Neural crest cell (in vitro differentiated cells): ENCODE results near the gene ANK3. TPM values are rescaled to one million over a fixed set of nuclear protein-coding genes. Genes with fewer than 3 reads are reported as not detected.

Experiments
- DNase-seq: peaks from one replicate; pipeline ENCODE4 v3.0.0; 2021; ENCODE audit warnings: low read depth, mixed read lengths, low spot score
- H3K27ac Mint-ChIP-seq: one replicate; pipeline ENCODE4 v1.8.0; 2021; ENCODE audit warnings: mild to moderate bottlenecking, mixed read lengths; ENCODE audit not compliant: unreplicated experiment
- H3K27me3 Mint-ChIP-seq: 2 replicates; pipeline ENCODE4 v1.8.0; 2021; ENCODE audit warnings: low read depth, mild to moderate bottlenecking, mixed read lengths
- H3K36me3 Mint-ChIP-seq: 2 replicates; pipeline ENCODE4 v1.8.0; 2021; ENCODE audit warnings: low read depth, mild to moderate bottlenecking, mixed read lengths
- H3K4me1 Mint-ChIP-seq: 2 replicates; pipeline ENCODE4 v1.8.0; 2021; ENCODE audit warnings: mixed read lengths
- H3K4me3 Mint-ChIP-seq: one replicate; pipeline ENCODE4 v1.8.0; 2021; ENCODE audit warnings: mild to moderate bottlenecking, mixed read lengths
- H3K9me3 Mint-ChIP-seq: 2 replicates; pipeline ENCODE4 v1.8.0; 2021; ENCODE audit warnings: mixed read lengths
- CTCF ChIP-seq: fragments of 200-600 bp; sonication (generic); conservative IDR thresholded peaks from 2 replicates; pipeline ENCODE4 v1.5.0; 2021; ENCODE audit warnings: antibody characterized with exemption, mild to moderate bottlenecking
- total RNA-seq: library from RNA; stranded (reverse); gene quantifications from 2 replicates; pipeline ENCODE4 v1.2.1, GENCODE V29; 2021

Gene ANK3
- total RNA-seq, 1 donor from 2014 or later: 45.2 TPM

- H3K27me3 Mint-ChIP-seq: no peaks in the 10 kb centered on the region
- no peaks in the 10 kb centered on the region for H3K36me3 Mint-ChIP-seq
- no peak for TF ChIP-seq CTCF
- no peak overlapping the region for H3K27ac Mint-ChIP-seq
- H3K4me1 Mint-ChIP-seq: peaks cover 10% of the 10 kb centered on the region
- DNase-seq: no peak
- no peaks in the 10 kb centered on the region for H3K9me3 Mint-ChIP-seq
- H3K4me3 Mint-ChIP-seq: no peak overlapping the region
Measured at GRCh38 chr10:60395711-60396110, 6.0 kb upstream of the ANK3 start.

- no peaks in the 10 kb centered on the region for H3K36me3 Mint-ChIP-seq
- no peak for TF ChIP-seq CTCF
- H3K4me1 Mint-ChIP-seq: peaks cover 23% of the 10 kb centered on the region
- no peaks in the 10 kb centered on the region for H3K9me3 Mint-ChIP-seq
- H3K4me3 Mint-ChIP-seq: no peak overlapping the region
- no peak overlapping the region for H3K27ac Mint-ChIP-seq
- DNase-seq: no peak
- no peaks in the 10 kb centered on the region for H3K27me3 Mint-ChIP-seq
Measured at GRCh38 chr10:60394446-60394845, 4.8 kb upstream of the ANK3 start.

- Mint-ChIP-seq H3K9me3 (no peaks in the 10 kb centered on the region), H3K4me1 (peaks cover 44% of the 10 kb centered on the region), H3K4me3 (peak overlapping the region; percentile 68), H3K27ac (peak overlapping the region; percentile 96), H3K27me3 (no peaks in the 10 kb centered on the region), H3K36me3 (no peaks in the 10 kb centered on the region)
- no peak for DNase-seq
- TF ChIP-seq CTCF: no peak
Measured at GRCh38 chr10:60390224-60390626, 550 bp upstream of the ANK3 start.

GRCh38 chr10:60388709-60389301 lies 870 bp downstream of the ANK3 start:
- DNase-seq: no peak
- Mint-ChIP-seq H3K27me3 (no peaks in the 10 kb centered on the region), H3K36me3 (no peaks in the 10 kb centered on the region), H3K9me3 (no peaks in the 10 kb centered on the region), H3K4me3 (peak overlapping the region; percentile 23), H3K4me1 (peaks cover 44% of the 10 kb centered on the region), H3K27ac (peak overlapping the region; percentile 68)
- no peak for TF ChIP-seq CTCF

- no peaks in the 10 kb centered on the region for H3K27me3 Mint-ChIP-seq
- no peak for DNase-seq
- H3K4me3 Mint-ChIP-seq: peak overlapping the region; percentile 13
- peaks cover 44% of the 10 kb centered on the region for H3K4me1 Mint-ChIP-seq
- H3K27ac Mint-ChIP-seq: no peak overlapping the region
- H3K9me3 Mint-ChIP-seq: no peaks in the 10 kb centered on the region
- no peaks in the 10 kb centered on the region for H3K36me3 Mint-ChIP-seq
- TF ChIP-seq CTCF: no peak
Measured at GRCh38 chr10:60388116-60388625, 1.5 kb downstream of the ANK3 start.
